GM12891 (cell line): ENCODE data around the gene DCC.

ENCODE experiments used
- DNase-seq: peaks from one replicate; pipeline ENCODE4 v3.0.0; 2011; ENCODE audit warnings: low spot score; ENCODE audit not compliant: insufficient read length
- FAIRE-seq: peaks from 2 replicates; lab custom pipeline; 2011; peaks lifted over from hg19 to GRCh38; lab: Jason Lieb, UNC
- PAX5 ChIP-seq: IDR thresholded peaks from 2 replicates; pipeline ENCODE4 v1.6.1; 2011; ENCODE audit warnings: low read length, moderate library complexity, mild to moderate bottlenecking; ENCODE audit not compliant: insufficient read depth, severe bottlenecking
- POLR2A ChIP-seq: IDR thresholded peaks from 2 replicates; pipeline ENCODE4 v1.6.1; 2011; ENCODE audit warnings: low read depth, low read length, control low read depth
- POLR2AphosphoS5 ChIP-seq: IDR thresholded peaks from 2 replicates; pipeline ENCODE4 v1.6.1; 2011; ENCODE audit warnings: low read depth, low read length, control low read depth
- POU2F2 ChIP-seq: IDR thresholded peaks from 2 replicates; pipeline ENCODE4 v1.6.1; 2011; ENCODE audit warnings: low read depth, mild to moderate bottlenecking, control low read depth, low read length, moderate library complexity
- SPI1 ChIP-seq: IDR thresholded peaks from 2 replicates; pipeline ENCODE4 v1.6.1; 2011; ENCODE audit warnings: low read depth, low read length, control low read depth
- TAF1 ChIP-seq: IDR thresholded peaks from 2 replicates; pipeline ENCODE4 v1.6.1; 2011; ENCODE audit warnings: low read depth, low read length, control low read depth

DCC gene

DNA sequence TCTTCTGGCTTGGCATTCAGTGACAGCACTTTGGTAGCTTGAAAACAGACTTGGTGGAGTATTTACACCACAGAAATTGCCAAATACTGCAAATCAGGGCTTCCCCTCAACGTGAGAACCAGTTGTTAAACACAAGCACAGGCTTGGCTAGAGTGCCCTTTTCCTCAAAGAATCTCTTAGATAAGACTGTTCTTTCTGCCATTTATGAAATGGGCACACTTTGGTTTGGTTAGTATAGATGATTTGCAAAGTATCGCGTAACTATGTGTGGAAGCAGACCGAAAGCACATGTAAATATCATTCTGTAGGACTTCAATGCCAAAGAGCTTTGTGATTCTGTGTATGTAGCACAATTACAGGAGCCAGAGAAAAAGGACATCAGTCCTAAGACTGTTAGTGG, 308.2 kb downstream of the DCC start:
- FAIRE-seq (no peak), DNase-seq (no peak)
- TF ChIP-seq TAF1 (no peak), POU2F2 (no peak), SPI1 (no peak), PAX5 (no peak), POLR2A (no peak), POLR2AphosphoS5 (no peak)

DNA sequence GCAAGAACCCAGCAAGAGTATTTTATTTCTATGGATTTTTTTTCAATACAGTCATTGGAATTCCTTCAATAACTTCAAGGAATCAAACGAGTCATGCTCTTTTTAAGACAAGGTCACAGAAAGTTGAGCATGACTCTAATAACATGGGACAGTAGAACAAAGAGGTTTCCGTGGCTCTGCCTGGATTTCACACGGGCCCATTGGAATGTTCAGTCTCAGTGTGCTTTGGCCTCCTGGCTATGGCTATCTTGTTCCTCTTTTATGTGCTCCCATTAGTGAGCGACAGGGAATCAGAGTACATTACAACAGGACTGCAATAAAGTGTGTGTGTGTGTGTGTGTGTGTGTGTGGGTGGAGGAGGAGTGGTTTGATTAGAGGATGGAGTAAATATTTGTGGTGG, 312.4 kb downstream of the DCC start:
- DNase-seq, result no peak
- FAIRE-seq, result no peak
- TF ChIP-seq POLR2AphosphoS5 (no peak), TAF1 (no peak), POLR2A (no peak), SPI1 (no peak), POU2F2 (no peak), PAX5 (no peak)

DNA sequence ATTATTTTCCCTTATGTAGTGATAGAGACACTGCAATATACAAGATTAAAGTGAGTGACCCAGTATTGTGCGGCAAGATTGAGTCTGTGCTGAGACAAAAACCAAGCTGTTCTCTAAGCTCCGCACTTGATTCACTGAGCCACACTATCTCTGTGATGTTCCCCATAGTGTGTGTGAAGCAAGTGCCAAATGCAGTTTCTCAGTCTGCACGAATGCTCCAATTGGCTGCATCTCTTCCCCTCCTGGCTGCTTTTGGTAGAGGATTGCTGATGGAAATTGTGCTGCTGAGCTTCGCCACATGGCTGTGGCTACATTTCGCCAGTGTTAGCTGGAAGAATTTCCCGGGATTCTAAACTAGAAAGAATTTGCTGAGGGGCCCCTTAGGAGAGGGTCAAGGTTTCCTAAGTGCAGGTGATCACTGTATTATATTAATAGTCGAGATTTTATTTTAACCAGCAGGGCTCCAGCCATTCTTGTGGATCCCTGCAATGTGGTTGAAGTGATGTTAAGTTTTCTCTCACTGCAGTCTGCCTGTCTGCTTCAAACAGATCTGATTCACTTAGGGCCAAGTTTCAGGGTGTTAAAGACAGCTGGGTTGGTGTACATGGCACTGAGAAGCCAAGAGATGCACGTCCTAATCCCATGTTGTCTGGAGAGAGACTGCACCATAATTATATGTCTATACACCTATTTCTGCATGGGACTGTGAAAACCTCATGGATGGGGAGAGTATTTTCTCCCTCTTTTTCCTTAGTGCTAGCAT, 317.2 kb downstream of the DCC start:
- TF ChIP-seq TAF1, result no peak
- TF ChIP-seq POU2F2, result no peak
- TF ChIP-seq POLR2A, result no peak
- no peak for TF ChIP-seq POLR2AphosphoS5
- TF ChIP-seq PAX5, result no peak
- no peak for TF ChIP-seq SPI1
- FAIRE-seq (no peak), DNase-seq (no peak)

DNA sequence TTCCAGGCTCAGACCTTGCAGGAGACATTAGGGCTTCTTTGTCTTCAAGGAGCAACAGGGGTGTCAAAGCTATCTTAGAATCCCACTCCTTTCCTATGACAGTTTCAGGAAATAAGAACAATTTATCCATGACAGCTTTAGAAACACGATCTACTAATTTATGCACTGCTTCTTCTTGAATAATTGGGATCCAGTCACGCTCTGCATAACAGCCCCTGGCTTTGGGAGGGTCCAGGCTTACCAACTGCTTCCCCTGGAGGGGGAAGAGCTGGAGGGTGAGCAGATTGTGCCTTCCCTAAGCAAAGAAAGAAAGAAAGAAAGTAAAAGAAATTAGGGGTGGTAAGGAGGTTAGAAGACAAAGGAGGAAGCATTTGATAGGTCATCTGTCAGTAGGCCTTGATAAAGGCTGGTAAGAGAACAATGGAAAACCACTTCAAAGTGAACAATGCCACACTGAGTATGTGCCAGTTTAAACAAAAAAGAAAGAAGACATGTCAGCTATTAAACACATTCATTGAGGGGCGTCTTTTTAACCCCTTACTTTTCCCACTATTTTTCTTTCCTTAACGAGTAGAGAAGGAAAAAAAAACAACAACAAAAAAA, 327.6 kb downstream of the DCC start:
- TF ChIP-seq POU2F2 (no peak), SPI1 (no peak), PAX5 (no peak), TAF1 (no peak), POLR2A (no peak), POLR2AphosphoS5 (no peak)
- FAIRE-seq (no peak), DNase-seq (no peak)

DNA sequence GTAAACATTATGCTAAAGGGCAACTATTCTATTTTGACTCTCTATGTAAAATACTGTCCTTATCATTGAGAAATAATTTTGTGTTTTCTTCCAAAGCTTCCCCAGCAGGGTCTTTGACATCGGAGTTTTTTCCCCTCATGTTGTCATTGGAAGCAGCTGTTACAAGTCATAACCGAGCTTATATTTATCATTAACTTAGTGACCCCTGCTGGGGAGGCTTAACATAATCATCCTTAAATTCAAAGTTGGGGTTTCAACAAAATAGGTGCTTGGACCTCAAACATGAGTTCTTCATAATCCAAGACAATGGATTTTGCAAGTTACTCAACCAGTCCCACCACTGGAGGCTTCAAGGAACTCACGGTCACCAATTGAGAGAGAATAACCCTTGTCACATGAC, 330.9 kb downstream of the DCC start:
- DNase-seq (no peak), FAIRE-seq (no peak)
- TF ChIP-seq POU2F2 (no peak), POLR2AphosphoS5 (no peak), SPI1 (no peak), PAX5 (no peak), POLR2A (no peak), TAF1 (no peak)

DNA sequence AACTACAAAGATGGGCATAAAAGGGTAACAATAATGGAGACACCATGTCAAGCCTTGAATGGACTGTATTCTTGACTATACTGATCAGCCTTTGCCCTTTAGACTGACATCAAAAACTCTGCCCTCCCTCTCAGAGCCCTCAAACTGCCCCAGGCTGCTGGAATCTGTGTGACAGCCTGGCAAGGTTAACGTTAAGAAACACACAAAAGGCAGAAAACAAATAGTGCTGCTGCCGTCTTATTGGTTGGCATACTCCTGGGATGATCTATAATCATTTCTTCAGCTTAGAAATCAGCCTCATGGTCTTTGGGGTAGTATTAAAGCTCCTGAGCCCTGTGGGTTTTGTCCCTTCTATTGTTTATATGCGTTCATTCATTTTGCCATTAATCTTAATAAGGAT, 338.0 kb downstream of the DCC start:
- no peak for TF ChIP-seq PAX5
- TF ChIP-seq POLR2AphosphoS5, result no peak
- TF ChIP-seq POU2F2, result no peak
- TF ChIP-seq TAF1, result no peak
- TF ChIP-seq SPI1, result no peak
- no peak for TF ChIP-seq POLR2A
- DNase-seq (no peak), FAIRE-seq (no peak)

DNA sequence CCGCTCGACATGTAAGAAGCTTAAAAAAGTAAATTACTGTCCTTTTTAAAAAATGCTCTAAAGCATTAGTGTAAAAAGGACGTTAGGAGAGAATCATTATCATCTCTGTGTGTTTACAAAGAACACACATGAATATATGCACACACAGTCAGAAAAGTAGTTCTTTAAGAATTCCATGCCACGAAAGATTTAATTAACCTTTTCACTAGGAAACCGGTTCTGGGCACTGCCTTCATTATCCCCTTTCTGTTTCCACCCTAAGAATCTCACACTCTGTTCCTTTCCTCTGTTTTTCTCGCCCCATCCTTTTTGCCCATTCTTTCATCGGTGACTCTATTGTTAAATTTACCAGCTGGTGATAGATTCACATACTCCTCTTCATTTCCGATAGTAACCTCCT, 338.6 kb downstream of the DCC start:
- FAIRE-seq, result no peak
- TF ChIP-seq PAX5 (no peak), POLR2AphosphoS5 (no peak), TAF1 (no peak)
- no peak for DNase-seq

DNA sequence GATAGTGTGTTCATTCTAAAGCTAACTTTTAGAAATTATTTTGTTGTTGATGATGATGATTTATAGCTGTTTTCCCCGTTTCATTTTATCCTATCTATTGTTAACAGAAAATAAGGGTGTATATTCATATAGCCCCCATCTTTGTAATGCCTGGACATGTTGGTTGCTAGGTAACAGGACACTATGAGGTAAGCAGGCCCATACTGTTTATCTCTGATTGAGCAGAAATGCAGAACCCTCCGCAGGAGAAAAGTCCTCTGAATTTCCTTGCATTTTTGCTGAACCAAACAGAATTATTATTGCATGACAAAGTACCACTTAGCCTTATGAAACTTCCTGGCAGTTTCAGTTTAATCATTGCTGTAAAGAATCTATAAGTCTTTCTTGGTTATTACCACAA, 339.4 kb downstream of the DCC start:
- no peak for TF ChIP-seq PAX5
- TF ChIP-seq POLR2A, result no peak
- TF ChIP-seq POU2F2, result no peak
- DNase-seq, result no peak
- FAIRE-seq, result no peak

DNA sequence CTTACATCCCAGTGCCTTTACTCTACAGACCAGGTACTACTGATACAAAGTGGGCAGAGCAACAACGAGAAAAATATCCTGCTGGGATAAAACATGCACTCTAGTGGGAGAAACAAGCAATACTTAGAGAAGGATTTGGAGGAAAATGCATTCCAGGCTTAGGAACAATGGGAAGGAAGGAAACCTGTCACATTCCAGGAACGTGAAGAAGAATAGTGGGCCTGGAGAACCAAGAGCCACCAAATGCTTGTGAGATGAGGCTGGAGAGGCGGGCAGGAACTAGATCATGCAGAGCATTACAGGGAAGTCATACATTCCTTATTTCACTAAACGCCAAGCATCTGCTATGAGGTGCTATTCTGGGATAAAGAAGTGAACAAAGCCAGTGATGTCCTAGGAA, 342.3 kb downstream of the DCC start:
- DNase-seq, result no peak
- FAIRE-seq, result no peak
- no peak for TF ChIP-seq POU2F2
- TF ChIP-seq PAX5, result no peak
- no peak for TF ChIP-seq TAF1
- TF ChIP-seq POLR2AphosphoS5, result no peak
- TF ChIP-seq SPI1, result no peak
- TF ChIP-seq POLR2A, result no peak

DNA sequence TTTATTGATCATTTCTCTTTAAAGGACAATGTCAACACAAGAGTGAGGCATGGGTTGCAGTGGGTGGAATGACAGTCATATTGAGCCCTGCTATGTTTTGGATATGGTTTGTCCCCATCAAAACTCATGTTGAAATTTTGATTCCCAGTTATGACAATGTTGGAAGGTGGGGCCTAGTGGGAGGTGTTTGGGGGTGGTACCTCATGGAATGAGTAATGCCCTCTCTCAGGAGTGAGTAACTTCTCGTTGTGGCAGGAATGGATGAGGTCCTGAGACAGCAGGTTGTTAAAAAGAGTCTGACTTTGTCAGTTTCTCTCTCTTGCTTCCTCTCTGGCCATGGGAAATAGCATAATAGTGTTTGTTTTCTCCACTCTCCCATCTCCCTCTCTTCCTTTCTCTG, 345.3 kb downstream of the DCC start:
- DNase-seq (no peak), FAIRE-seq (no peak)
- TF ChIP-seq TAF1 (no peak), POLR2A (no peak), POLR2AphosphoS5 (no peak), PAX5 (no peak), SPI1 (no peak), POU2F2 (no peak)

DNA sequence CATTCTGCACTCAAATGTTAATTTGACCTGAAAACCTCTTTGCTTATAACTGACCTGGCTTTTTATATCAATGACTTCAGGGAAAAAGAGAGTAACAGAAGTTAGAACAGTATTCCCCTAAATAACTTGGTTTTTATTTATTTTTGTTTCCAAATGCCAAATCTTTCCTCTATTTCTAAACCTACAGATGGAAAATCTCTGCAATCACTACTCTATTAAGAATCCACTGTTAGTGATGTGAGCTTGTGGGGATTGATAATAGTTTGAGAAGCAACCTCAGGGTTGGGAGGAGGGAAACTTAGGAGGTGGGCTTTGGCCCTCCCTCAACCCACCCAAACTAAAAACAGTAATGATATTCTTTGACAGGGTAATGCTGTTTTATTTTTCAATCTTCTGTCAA, 351.8 kb downstream of the DCC start:
- no peak for TF ChIP-seq SPI1
- TF ChIP-seq POU2F2, result no peak
- TF ChIP-seq POLR2A, result no peak
- TF ChIP-seq TAF1, result no peak
- no peak for TF ChIP-seq PAX5
- no peak for TF ChIP-seq POLR2AphosphoS5
- DNase-seq, result no peak
- FAIRE-seq, result no peak
